Activated naive CD4-positive, alpha-beta T cell treated with anti-CD3 and anti-CD28 coated beads, Interleukin-2, amount 10 ng/mL, durations not matched to agents 7 days and 5 days (primary cell): Measurements from ENCODE around the gene FSTL4.
A peak's percentile ranks its signal among the peaks of the same experiment; 100 is the strongest.
"Not testable (repeated sequence)": the region's sequence is repeated elsewhere in the genome, so short reads cannot be mapped to it uniquely, and the experiment has no call there.

Experiments used
- CTCF ChIA-PET: fragments of 350-600 bp; sonication (Branson Sonifier 250); formaldehyde crosslinking; loops from one replicate; lab custom pipeline; 2021; ENCODE audit warnings: antibody characterized with exemption; lab: Charles Lee
- DNase-seq: peaks from one replicate; pipeline ENCODE4 v3.0.0-alpha.2; 2020
- H3K27ac Mint-ChIP-seq: one replicate; pipeline ENCODE4 v1.8.0; 2021; ENCODE audit warnings: mild to moderate bottlenecking, moderate library complexity, mixed read lengths
- H3K27me3 Mint-ChIP-seq: one replicate; pipeline ENCODE4 v1.8.0; 2021; ENCODE audit warnings: mild to moderate bottlenecking, mixed read lengths
- H3K36me3 Mint-ChIP-seq: one replicate; pipeline ENCODE4 v1.8.0; 2021; ENCODE audit warnings: mixed read lengths
- H3K4me1 Mint-ChIP-seq: one replicate; pipeline ENCODE4 v1.8.0; 2021; ENCODE audit warnings: mixed read lengths
- H3K4me3 Mint-ChIP-seq: one replicate; pipeline ENCODE4 v1.8.0; 2021; ENCODE audit warnings: mild to moderate bottlenecking, moderate library complexity, mixed read lengths
- H3K9me3 Mint-ChIP-seq: one replicate; pipeline ENCODE4 v1.8.0; 2021; ENCODE audit warnings: mixed read lengths

FSTL4 gene

DNA sequence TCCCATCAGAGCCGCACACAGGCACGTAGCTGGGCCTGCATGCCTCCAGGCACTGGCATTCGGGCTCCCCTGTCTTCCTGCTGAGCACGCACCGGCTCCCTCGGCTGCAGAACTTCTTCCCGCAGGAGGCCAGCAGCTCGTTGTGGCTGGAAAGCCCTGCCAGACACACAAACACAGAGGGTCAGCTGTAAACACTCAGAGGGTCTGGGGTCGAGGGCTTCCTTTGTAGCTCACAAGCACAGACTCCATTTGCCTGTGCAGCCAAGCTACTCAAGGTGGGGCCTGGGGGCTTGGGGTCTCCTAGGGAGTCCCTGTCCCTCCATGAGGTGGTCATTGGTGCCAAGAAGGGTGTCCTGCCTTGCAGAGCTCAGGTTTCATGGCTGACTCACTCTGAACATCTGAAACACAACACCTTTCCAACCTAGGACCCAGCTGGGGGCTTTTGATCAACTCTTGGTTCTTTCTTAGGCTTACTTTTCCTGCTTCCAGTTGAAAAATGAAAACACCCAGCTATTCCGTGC, 211.4 kb downstream of the FSTL4 start:
- CTCF ChIA-PET = interaction anchor here (0.6 to 1.5 kb wide), 3 partner anchors 23 to 289 kb away, joined by 3 read pairs; no protein-coding TSS in a partner anchor
- Mint-ChIP-seq H3K36me3 (no peaks in the 10 kb centered on the region), H3K4me1 (peaks cover 6% of the 10 kb centered on the region)

GRCh38 chr5:133400120-133400519, 212.2 kb downstream of the FSTL4 start:
- H3K4me1 Mint-ChIP-seq = peaks cover 6% of the 10 kb centered on the region
- no peak overlapping the region for H3K27ac Mint-ChIP-seq
- H3K9me3 Mint-ChIP-seq = no peaks in the 10 kb centered on the region
- no peak for DNase-seq
- H3K36me3 Mint-ChIP-seq = no peaks in the 10 kb centered on the region
- CTCF ChIA-PET = interaction anchor here (1.5 kb wide), 1 partner anchor 23 kb away, joined by 3 read pairs; no protein-coding TSS in a partner anchor
- H3K27me3 Mint-ChIP-seq = no peaks in the 10 kb centered on the region
- no peak overlapping the region for H3K4me3 Mint-ChIP-seq

More for the DNA sequence above, 211.4 kb downstream of the FSTL4 start:
- Mint-ChIP-seq H3K27ac (no peak overlapping the region), H3K4me3 (no peak overlapping the region), H3K9me3 (no peaks in the 10 kb centered on the region), H3K27me3 (no peaks in the 10 kb centered on the region)
- no peak for DNase-seq

- Mint-ChIP-seq H3K4me1 (peaks cover 6% of the 10 kb centered on the region), H3K36me3 (no peaks in the 10 kb centered on the region), H3K4me3 (no peak overlapping the region), H3K9me3 (no peaks in the 10 kb centered on the region), H3K27ac (no peak overlapping the region), H3K27me3 (no peaks in the 10 kb centered on the region)
- CTCF ChIA-PET = interaction anchor here (1.5 kb wide), 1 partner anchor 24 kb away, joined by 3 read pairs; no protein-coding TSS in a partner anchor
- no peak for DNase-seq
Observed at GRCh38 chr5:133399247-133399891, 213.0 kb downstream of the FSTL4 start.

GRCh38 chr5:133398646-133399101, 213.7 kb downstream of the FSTL4 start:
- Mint-ChIP-seq H3K9me3 (no peaks in the 10 kb centered on the region), H3K4me3 (no peak overlapping the region), H3K36me3 (no peaks in the 10 kb centered on the region), H3K4me1 (peaks cover 6% of the 10 kb centered on the region), H3K27me3 (no peaks in the 10 kb centered on the region), H3K27ac (no peak overlapping the region)
- CTCF ChIA-PET = no interaction called here
- DNase-seq = no peak

DNA sequence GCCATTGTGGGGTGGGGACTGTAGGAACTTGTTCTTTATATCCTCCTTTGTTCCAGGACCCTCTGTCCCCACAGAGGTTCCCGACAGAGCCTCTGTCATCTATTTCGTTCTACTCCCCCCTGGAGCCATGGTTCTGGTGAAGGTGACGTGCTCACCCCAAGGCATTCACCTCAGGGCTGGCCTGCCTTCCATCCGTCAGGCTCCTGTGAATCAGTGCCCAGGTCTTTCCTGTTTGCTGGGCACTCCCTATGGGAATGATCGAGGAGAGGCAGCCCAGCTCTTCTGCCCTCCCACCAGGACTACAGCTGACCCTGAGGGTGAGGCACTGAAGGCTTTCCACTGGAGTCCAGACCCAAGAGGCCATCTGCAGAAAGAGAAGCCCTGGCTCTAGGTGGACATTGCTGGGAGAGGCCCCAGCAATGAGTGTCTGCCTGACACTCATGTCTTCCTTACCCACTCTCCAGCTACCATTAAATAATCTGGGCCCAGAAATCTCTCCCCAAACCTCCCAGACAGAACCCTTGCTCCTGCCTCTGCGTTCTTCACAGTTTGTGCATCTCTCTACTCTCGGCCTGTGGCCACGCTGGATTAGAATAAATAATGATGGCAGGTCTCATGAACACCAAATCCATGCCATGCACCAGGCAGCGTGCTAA, 214.2 kb downstream of the FSTL4 start:
- DNase-seq = no peak
- peaks cover 6% of the 10 kb centered on the region for H3K4me1 Mint-ChIP-seq
- H3K9me3 Mint-ChIP-seq = no peaks in the 10 kb centered on the region

DNA sequence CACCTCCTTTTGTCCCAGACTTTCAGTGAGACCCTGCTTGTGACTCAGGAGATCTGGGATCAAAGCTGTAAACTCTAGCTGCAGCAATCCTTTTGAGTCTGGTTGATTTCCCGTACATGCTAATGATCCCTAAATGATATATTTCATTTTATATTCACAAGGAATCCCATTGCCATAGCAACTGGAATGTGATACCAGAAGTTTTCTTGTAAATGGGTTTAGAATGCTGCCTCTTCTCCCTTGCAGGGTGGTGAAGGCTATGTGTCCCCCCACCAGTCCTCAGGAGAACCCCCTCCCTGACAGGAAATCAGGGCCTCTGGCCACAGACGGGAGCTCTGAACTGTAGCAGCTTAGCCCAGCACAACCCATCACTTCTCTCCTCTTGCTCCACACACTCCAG, 215.0 kb downstream of the FSTL4 start:
- H3K27me3 Mint-ChIP-seq = no peaks in the 10 kb centered on the region
- no peaks in the 10 kb centered on the region for H3K36me3 Mint-ChIP-seq
- H3K4me3 Mint-ChIP-seq = no peak overlapping the region
- no peak for DNase-seq
- H3K4me1 Mint-ChIP-seq = peaks cover 6% of the 10 kb centered on the region
- H3K27ac Mint-ChIP-seq = no peak overlapping the region
- CTCF ChIA-PET = interaction anchor here (0.8 to 2.3 kb wide), 2 partner anchors 10 to 24 kb away, joined by 3 to 5 read pairs; no protein-coding TSS in a partner anchor
- H3K9me3 Mint-ChIP-seq = no peaks in the 10 kb centered on the region

More for the DNA sequence above, 214.2 kb downstream of the FSTL4 start:
- no peak overlapping the region for H3K4me3 Mint-ChIP-seq
- no peaks in the 10 kb centered on the region for H3K27me3 Mint-ChIP-seq
- no peak overlapping the region for H3K27ac Mint-ChIP-seq
- CTCF ChIA-PET = interaction anchor here (2.3 kb wide), 1 partner anchor 24 kb away, joined by 5 read pairs; no protein-coding TSS in a partner anchor
- H3K36me3 Mint-ChIP-seq = no peaks in the 10 kb centered on the region

GRCh38 chr5:133396814-133397213, 215.5 kb downstream of the FSTL4 start:
- Mint-ChIP-seq H3K27ac (no peak overlapping the region), H3K36me3 (no peaks in the 10 kb centered on the region), H3K9me3 (no peaks in the 10 kb centered on the region), H3K4me1 (peaks cover 6% of the 10 kb centered on the region), H3K4me3 (no peak overlapping the region), H3K27me3 (no peaks in the 10 kb centered on the region)
- CTCF ChIA-PET = interaction anchor here (0.8 to 2.3 kb wide), 2 partner anchors 10 to 25 kb away, joined by 3 to 5 read pairs; no protein-coding TSS in a partner anchor
- DNase-seq = no peak

GRCh38 chr5:133396187-133396741, 216.1 kb downstream of the FSTL4 start:
- H3K27ac Mint-ChIP-seq = no peak overlapping the region
- H3K4me1 Mint-ChIP-seq = peaks cover 6% of the 10 kb centered on the region
- H3K4me3 Mint-ChIP-seq = no peak overlapping the region
- DNase-seq = no peak
- CTCF ChIA-PET = interaction anchor here (0.6 to 2.3 kb wide), 2 partner anchors 26 to 32 kb away, joined by 3 to 5 read pairs; no protein-coding TSS in a partner anchor
- no peaks in the 10 kb centered on the region for H3K36me3 Mint-ChIP-seq
- H3K27me3 Mint-ChIP-seq = no peaks in the 10 kb centered on the region
- H3K9me3 Mint-ChIP-seq = no peaks in the 10 kb centered on the region

- H3K4me1 Mint-ChIP-seq, H3K4me3 Mint-ChIP-seq, H3K36me3 Mint-ChIP-seq, DNase-seq, H3K27me3 Mint-ChIP-seq, H3K9me3 Mint-ChIP-seq, H3K27ac Mint-ChIP-seq: not testable (repeated sequence)
- CTCF ChIA-PET = interaction anchor here (1.4 kb wide), 1 partner anchor 29 kb away, joined by 3 read pairs; no protein-coding TSS in a partner anchor
Observed at GRCh38 chr5:133395207-133395606, 217.1 kb downstream of the FSTL4 start.

DNA sequence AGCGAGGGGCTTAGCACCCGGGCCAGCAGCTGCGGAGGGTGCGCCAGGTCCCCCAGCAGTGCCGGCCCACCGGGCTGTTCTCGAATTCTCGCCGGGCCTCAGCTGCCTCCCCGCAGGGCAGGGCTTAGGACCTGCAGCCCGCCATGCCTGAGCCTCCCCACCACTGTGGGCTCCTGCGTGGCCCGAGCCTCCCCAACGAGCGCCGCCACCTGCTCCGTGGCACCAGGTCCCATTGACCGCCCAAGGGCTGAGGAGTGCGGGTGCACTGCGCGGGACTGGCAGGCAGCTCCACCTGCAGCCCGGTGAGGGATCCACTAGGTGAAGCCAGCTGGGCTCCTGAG, 217.9 kb downstream of the FSTL4 start:
- H3K4me1 Mint-ChIP-seq, H3K27me3 Mint-ChIP-seq, DNase-seq, H3K27ac Mint-ChIP-seq, H3K4me3 Mint-ChIP-seq, H3K9me3 Mint-ChIP-seq, H3K36me3 Mint-ChIP-seq: not testable (repeated sequence)
- CTCF ChIA-PET = interaction anchor here (1.4 kb wide), 1 partner anchor 29 kb away, joined by 3 read pairs; no protein-coding TSS in a partner anchor

GRCh38 chr5:133393776-133394476, 218.4 kb downstream of the FSTL4 start:
- H3K27ac Mint-ChIP-seq = no peak overlapping the region
- peak; percentile 18 for DNase-seq
- CTCF ChIA-PET = interaction anchor here (1.2 to 1.4 kb wide), 2 partner anchors 30 kb away, joined by 3 to 5 read pairs; no protein-coding TSS in a partner anchor
- H3K27me3 Mint-ChIP-seq = peaks cover 12% of the 10 kb centered on the region
- no peaks in the 10 kb centered on the region for H3K9me3 Mint-ChIP-seq
- H3K4me3 Mint-ChIP-seq = no peak overlapping the region
- H3K4me1 Mint-ChIP-seq = peaks cover 6% of the 10 kb centered on the region
- H3K36me3 Mint-ChIP-seq = no peaks in the 10 kb centered on the region

DNA sequence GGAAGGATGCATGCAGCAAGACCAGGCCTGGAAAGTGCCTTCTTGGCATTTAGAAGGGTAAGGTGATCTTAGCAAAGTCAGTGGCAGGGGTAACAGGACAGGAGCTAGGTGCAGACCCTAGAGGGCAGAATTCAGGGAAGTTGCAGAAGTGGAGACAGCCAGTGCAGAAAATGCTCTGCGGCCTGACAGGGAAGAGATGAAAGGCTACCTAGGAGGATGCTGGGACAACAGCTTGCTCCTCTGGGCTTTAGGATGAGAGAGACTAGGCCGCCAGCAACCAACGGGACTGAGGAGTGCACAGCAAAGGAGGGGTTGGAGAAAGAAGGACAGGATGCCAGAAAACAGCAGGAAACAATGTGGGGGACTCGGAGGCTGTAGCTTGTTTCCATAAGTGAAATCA, 219.9 kb downstream of the FSTL4 start:
- Mint-ChIP-seq H3K9me3 (no peaks in the 10 kb centered on the region), H3K36me3 (no peaks in the 10 kb centered on the region), H3K27me3 (peaks cover 12% of the 10 kb centered on the region), H3K27ac (no peak overlapping the region), H3K4me3 (no peak overlapping the region), H3K4me1 (peaks cover 6% of the 10 kb centered on the region)
- peak; percentile 8 for DNase-seq
- CTCF ChIA-PET = interaction anchor here (1.2 kb wide), 1 partner anchor 31 kb away, joined by 5 read pairs; no protein-coding TSS in a partner anchor

GRCh38 chr5:133391354-133392136, 220.8 kb downstream of the FSTL4 start:
- no peaks in the 10 kb centered on the region for H3K9me3 Mint-ChIP-seq
- H3K27me3 Mint-ChIP-seq = peaks cover 19% of the 10 kb centered on the region
- CTCF ChIA-PET = no interaction called here
- H3K36me3 Mint-ChIP-seq = no peaks in the 10 kb centered on the region
- peaks cover 2% of the 10 kb centered on the region for H3K4me1 Mint-ChIP-seq
- H3K4me3 Mint-ChIP-seq = no peak overlapping the region
- no peak overlapping the region for H3K27ac Mint-ChIP-seq
- no peak for DNase-seq
